DOHH2 (cell line): ENCODE results near the gene MELTF.
"Not testable (repeated sequence)": the region's sequence is repeated elsewhere in the genome, so short reads cannot be mapped to it uniquely, and the experiment has no call there.

Experiments used
- H3F3A ChIP-seq: fragments of 200-600 bp; sonication (generic), shearing (Covaris generic); 2 replicates; pipeline ENCODE4 v1.6.0; 2016; ENCODE audit warnings: antibody characterized with exemption, mild to moderate bottlenecking; ENCODE audit not compliant: control insufficient read depth, insufficient read depth
- H3K27ac ChIP-seq: fragments of 200-600 bp; sonication (generic); 2 replicates; pipeline ENCODE4 v1.5.1; 2014; ENCODE audit warnings: low read depth, mild to moderate bottlenecking, low read length, moderate library complexity
- H3K27me3 ChIP-seq: fragments of 200-600 bp; sonication (generic); 2 replicates; pipeline ENCODE4 v1.6.1; 2014; ENCODE audit warnings: mild to moderate bottlenecking, low read length, mixed read lengths; ENCODE audit not compliant: control insufficient read depth
- H3K36me3 ChIP-seq: fragments of 200-600 bp; sonication (generic); 2 replicates; pipeline ENCODE4 v1.6.1; 2014; ENCODE audit warnings: mild to moderate bottlenecking, low read length, moderate library complexity, mixed read lengths; ENCODE audit not compliant: control insufficient read depth
- H3K4me1 ChIP-seq: fragments of 200-600 bp; sonication (generic); 2 replicates; pipeline ENCODE4 v1.6.1; 2014; ENCODE audit warnings: mild to moderate bottlenecking, low read length, mixed read lengths; ENCODE audit not compliant: control insufficient read depth
- H3K4me2 ChIP-seq: fragments of 200-600 bp; sonication (generic); 2 replicates; pipeline ENCODE4 v1.6.0; 2014; ENCODE audit warnings: mild to moderate bottlenecking, low read length, moderate library complexity
- H3K4me3 ChIP-seq: fragments of 200-600 bp; sonication (generic); 2 replicates; pipeline ENCODE4 v1.5.1; 2014; ENCODE audit warnings: mild to moderate bottlenecking, low read length, mixed read lengths
- H3K79me2 ChIP-seq: fragments of 200-600 bp; sonication (generic); 2 replicates; pipeline ENCODE4 v1.6.1; 2014; ENCODE audit warnings: mild to moderate bottlenecking, low read length, mixed read lengths; ENCODE audit not compliant: control insufficient read depth
- H3K9me2 ChIP-seq: fragments of 200-600 bp; sonication (generic); replicated peaks from 2 replicates; pipeline ENCODE4 v1.6.1; 2014; ENCODE audit warnings: mild to moderate bottlenecking, low read length, mixed read lengths; ENCODE audit not compliant: control insufficient read depth
- H3K9me3 ChIP-seq: fragments of 200-600 bp; sonication (generic); 2 replicates; pipeline ENCODE4 v1.6.1; 2014; ENCODE audit warnings: antibody characterized with exemption, low read length, mixed read lengths; ENCODE audit not compliant: control insufficient read depth, insufficient read depth
- H4K20me1 ChIP-seq: fragments of 200-600 bp; sonication (generic); 2 replicates; pipeline ENCODE4 v1.6.0; 2014; ENCODE audit warnings: low read depth, mild to moderate bottlenecking, antibody characterized with exemption, low read length, moderate library complexity; ENCODE audit not compliant: control insufficient read depth, insufficient read depth
- EZH2phosphoT487 ChIP-seq: fragments of 200-600 bp; sonication (generic); IDR thresholded peaks from 2 replicates; pipeline ENCODE4 v1.6.1; 2017; ENCODE audit warnings: borderline replicate concordance, mild to moderate bottlenecking, antibody characterized with exemption, low read length, moderate library complexity, mixed read lengths
- TF ChIP-seq, protein P1 (sequence below): fragments of 200-600 bp; sonication (generic); IDR thresholded peaks from one replicate; pipeline ENCODE4 v1.5.1; 2014; ENCODE audit warnings: antibody characterized with exemption, mild to moderate bottlenecking, low read depth, low read length; ENCODE audit not compliant: poor library complexity, severe bottlenecking

The MELTF gene

GRCh38 chr3:197064771-197065170 is 35.2 kb upstream of the MELTF start:
- peaks cover 38% of the 10 kb centered on the region for H3K36me3 ChIP-seq
- no peak overlapping the region for H3K4me2 ChIP-seq
- H3F3A ChIP-seq, result no peaks in the 10 kb centered on the region
- H3K9me2 ChIP-seq, result no peaks in the 10 kb centered on the region
- no peaks in the 10 kb centered on the region for H3K9me3 ChIP-seq
- no peaks in the 10 kb centered on the region for H3K27me3 ChIP-seq
- H3K27ac ChIP-seq, result no peak overlapping the region
- no peak overlapping the region for H3K4me3 ChIP-seq
- H3K4me1 ChIP-seq, result peaks cover 20% of the 10 kb centered on the region
- no peaks in the 10 kb centered on the region for H4K20me1 ChIP-seq
- H3K79me2 ChIP-seq, result no peaks in the 10 kb centered on the region
- TF ChIP-seq EZH2phosphoT487, result no peak
- TF ChIP-seq, protein P1, sequence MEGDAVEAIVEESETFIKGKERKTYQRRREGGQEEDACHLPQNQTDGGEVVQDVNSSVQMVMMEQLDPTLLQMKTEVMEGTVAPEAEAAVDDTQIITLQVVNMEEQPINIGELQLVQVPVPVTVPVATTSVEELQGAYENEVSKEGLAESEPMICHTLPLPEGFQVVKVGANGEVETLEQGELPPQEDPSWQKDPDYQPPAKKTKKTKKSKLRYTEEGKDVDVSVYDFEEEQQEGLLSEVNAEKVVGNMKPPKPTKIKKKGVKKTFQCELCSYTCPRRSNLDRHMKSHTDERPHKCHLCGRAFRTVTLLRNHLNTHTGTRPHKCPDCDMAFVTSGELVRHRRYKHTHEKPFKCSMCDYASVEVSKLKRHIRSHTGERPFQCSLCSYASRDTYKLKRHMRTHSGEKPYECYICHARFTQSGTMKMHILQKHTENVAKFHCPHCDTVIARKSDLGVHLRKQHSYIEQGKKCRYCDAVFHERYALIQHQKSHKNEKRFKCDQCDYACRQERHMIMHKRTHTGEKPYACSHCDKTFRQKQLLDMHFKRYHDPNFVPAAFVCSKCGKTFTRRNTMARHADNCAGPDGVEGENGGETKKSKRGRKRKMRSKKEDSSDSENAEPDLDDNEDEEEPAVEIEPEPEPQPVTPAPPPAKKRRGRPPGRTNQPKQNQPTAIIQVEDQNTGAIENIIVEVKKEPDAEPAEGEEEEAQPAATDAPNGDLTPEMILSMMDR, result no peak

GRCh38 chr3:197062446-197062845 is 32.8 kb upstream of the MELTF start:
- no peak overlapping the region for H3K4me3 ChIP-seq
- H3K36me3 ChIP-seq, result peaks cover 51% of the 10 kb centered on the region

DNA sequence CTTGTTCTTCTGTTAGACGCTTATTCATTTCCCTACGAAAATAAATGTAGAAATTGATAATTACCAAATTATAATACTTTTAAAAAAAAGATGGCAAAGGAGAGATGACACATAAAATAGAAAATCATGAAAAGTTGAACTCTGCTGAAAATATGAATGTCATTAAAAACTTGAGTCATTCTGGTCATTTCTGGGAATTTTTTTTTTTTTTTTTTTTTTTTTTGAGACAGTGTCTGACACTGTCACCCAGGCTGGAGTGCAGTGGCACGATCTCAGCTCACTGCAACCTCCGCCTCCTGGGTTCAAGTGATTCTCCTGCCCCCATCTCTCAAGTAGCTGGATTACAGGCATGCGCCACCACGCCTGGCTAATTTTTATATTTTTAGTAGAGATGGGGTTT is 22.0 kb upstream of the MELTF start:
- H3K79me2 ChIP-seq, H3K27me3 ChIP-seq, H3K27ac ChIP-seq, H3K4me2 ChIP-seq, H3K4me1 ChIP-seq, H3K4me3 ChIP-seq, H3F3A ChIP-seq, H3K9me2 ChIP-seq, H4K20me1 ChIP-seq, H3K9me3 ChIP-seq: not testable (repeated sequence)
- H3K36me3 ChIP-seq, result peaks cover 20% of the 10 kb centered on the region

More at GRCh38 chr3:197062446-197062845, 32.8 kb upstream of the MELTF start:
- no peak for TF ChIP-seq EZH2phosphoT487
- TF ChIP-seq, protein P1, result no peak
- Histone ChIP-seq H3K9me2 (no peaks in the 10 kb centered on the region), H3F3A (no peaks in the 10 kb centered on the region), H3K27me3 (no peaks in the 10 kb centered on the region), H3K79me2 (no peaks in the 10 kb centered on the region), H4K20me1 (no peaks in the 10 kb centered on the region), H3K9me3 (no peaks in the 10 kb centered on the region), H3K27ac (no peak overlapping the region), H3K4me1 (peaks cover 4% of the 10 kb centered on the region), H3K4me2 (no peak overlapping the region)

DNA sequence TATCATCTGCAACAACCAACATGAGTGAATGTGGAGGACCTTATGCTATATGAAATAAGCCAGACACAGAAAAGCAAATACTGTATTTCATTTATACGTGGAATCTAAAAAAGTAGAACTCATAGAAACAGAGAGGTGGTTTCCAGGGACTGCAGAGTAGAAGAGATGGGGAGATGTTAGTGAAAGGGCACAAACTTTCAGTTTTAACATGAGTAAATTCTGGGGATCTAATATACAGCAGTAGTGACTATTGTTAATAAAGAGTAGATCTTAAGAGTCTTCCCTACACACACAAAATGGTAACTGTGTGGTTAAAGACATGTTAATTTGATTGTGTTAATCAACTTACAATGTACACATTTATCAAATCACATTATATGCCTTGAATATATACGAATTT is 20.9 kb upstream of the MELTF start:
- no peak overlapping the region for H3K4me2 ChIP-seq
- H3K9me2 ChIP-seq, result no peaks in the 10 kb centered on the region
- peaks cover 19% of the 10 kb centered on the region for H3K36me3 ChIP-seq
- H4K20me1 ChIP-seq, result no peaks in the 10 kb centered on the region
- H3K79me2 ChIP-seq, result no peaks in the 10 kb centered on the region
- H3K27me3 ChIP-seq, result no peaks in the 10 kb centered on the region
- no peak overlapping the region for H3K4me3 ChIP-seq
- no peaks in the 10 kb centered on the region for H3K9me3 ChIP-seq
- H3F3A ChIP-seq, result no peaks in the 10 kb centered on the region
- H3K4me1 ChIP-seq, result no peaks in the 10 kb centered on the region
- no peak overlapping the region for H3K27ac ChIP-seq
- TF ChIP-seq EZH2phosphoT487, result no peak
- TF ChIP-seq, protein P1, result no peak
